ENCODE measurements around the gene FBXO17.
"Not testable (repeated sequence)": the region's sequence is repeated elsewhere in the genome, so short reads cannot be mapped to it uniquely, and the experiment has no call there.

Gene FBXO17

DNA sequence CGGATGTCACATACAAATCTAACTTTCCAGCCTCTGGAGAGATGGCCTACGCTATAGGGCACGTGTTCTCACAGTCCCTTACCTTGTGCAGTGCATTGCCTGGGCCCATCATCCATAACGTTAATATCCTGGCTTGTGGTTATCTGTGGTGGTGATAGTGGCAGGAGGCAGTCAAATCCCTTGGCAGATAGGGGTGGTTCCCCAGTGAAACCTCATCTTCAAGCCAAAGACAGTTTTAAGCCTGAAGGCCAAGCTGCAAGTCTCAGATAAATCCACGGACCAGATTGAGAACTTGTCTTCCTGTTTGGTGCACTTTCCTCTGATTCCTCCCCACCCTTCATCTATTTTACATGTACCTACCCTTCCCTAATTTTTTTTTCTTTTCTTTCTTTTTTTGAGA is 4.3 kb upstream of the FBXO17 start:
- no peak for DNase-seq

DNA sequence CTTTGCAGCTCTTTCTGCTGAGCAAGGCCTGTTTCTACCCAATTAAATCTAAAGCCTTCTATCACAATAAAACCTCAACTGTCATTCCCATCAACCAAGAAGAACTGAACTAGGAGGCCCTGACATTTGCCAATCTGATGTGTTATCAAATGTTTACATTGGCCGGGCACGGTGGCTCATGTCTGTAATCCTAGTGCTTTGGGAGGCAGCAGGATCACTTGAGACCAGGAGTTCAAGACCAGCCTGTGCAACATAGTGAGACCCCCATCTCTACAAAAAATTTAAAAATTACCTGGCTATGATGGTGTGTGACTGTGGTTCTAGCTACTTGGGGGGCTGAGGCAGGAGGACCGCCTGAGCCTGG is 2.8 kb upstream of the FBXO17 start:
- DNase-seq: no peak

DNA sequence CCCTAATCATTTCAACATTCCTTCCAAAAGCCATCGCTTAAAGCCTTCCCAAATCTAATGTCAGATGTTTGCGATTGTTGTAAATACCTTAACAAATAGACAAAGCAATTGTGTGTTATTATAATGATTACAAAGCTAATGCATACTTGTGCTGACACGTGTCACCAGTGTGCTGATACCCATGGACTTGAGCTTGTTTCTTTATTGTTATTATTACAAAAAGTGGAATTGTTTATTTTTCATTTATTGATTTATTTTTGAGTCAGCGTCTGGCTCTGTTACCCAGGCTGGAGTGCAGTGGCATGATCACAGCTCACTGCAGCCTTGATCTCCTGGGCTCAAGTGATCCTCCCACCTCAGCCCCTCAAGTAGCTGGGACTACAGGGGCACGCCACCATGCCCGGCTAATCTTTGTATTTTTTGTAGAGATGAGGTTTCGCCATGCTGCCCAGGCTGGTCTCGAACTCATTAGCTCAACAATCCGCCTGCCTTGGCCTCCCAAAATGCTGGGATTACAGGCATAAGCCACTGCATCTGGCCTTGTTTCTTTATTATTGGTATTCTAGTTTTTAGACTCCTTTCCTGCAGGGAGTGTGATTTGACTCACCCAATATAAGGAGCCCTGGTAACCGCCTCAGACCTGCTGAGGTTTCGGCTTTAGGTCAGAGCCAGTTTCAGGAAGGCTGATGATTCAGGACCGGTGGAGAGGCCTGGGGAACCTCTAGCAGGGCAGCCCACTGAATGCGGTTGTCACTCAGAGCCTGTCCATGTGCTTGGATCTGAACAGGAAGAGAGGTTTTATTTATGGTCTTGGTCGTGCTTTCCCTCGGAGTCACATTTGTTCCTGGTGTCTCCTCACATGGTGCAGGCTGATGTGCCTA is 2.1 kb upstream of the FBXO17 start:
- no peak for DNase-seq

DNA sequence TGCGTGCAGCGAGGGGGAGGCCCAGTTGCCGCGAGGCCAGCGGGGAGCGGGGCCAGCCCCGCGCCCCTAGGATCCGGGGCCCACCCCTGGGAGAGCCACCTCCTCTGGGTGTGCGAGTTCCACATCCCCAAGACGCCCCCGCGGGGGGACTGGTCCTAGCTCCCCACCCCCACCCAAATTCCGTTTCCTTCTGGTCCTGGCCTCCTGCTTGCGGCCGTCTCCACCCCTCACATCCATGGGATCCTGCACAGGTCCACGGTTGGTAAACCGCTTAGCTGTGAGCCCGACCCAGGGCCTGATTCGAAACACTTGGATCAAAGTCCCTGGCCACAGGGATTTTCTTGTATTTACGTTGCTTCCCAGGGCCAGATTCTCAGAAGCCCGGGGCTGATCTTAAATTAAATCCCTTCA is 324 bp upstream of the FBXO17 start:
- no peak for DNase-seq

DNA sequence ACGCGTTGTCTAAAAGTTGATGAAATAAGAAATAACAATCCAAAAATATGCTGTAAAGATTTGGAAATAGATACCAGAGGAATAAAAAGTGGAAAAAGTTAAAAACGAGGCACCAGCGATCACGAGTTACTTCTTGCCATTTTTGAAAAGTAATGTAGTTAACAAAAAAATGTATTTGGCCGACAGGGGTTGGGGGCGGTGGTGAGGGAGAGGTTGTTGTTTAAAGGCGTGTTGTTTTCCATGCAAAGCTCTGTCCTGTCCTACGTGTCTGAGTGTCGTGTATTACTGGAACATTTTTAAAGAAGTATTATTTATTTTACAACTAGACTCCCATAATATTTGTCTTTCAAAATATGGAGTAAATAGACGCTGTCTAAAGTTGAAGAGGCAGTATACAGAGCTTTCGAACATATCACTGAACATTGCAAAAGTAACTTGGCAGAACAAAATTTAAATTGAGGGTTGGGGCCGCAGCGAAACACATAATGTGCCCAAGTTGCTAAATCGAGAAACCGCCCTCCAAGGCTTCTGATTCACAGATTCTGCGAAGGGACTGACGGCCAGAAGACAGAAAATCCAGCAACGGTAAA is 823 bp downstream of the FBXO17 start:
- DNase-seq: no peak

DNA sequence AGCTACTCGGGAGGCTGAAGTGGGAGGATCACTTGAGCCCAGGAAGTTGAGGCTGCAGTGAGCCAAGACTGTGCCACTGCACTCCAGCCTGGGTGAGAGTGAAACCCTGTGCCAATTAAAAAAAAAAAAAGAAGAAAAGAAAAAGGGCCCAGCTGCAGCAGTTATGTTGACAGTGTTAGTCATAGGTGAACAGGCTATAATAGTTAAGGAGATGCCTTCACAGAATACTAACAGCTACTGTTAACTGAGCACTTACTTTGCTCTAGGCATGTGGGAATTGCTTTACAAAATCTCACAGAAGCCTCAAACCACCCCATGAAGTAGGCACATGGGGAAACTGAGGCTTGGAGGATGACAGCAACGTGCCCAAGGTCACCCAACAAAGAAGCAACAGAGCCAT is 3.9 kb downstream of the FBXO17 start:
- no peak for DNase-seq

DNA sequence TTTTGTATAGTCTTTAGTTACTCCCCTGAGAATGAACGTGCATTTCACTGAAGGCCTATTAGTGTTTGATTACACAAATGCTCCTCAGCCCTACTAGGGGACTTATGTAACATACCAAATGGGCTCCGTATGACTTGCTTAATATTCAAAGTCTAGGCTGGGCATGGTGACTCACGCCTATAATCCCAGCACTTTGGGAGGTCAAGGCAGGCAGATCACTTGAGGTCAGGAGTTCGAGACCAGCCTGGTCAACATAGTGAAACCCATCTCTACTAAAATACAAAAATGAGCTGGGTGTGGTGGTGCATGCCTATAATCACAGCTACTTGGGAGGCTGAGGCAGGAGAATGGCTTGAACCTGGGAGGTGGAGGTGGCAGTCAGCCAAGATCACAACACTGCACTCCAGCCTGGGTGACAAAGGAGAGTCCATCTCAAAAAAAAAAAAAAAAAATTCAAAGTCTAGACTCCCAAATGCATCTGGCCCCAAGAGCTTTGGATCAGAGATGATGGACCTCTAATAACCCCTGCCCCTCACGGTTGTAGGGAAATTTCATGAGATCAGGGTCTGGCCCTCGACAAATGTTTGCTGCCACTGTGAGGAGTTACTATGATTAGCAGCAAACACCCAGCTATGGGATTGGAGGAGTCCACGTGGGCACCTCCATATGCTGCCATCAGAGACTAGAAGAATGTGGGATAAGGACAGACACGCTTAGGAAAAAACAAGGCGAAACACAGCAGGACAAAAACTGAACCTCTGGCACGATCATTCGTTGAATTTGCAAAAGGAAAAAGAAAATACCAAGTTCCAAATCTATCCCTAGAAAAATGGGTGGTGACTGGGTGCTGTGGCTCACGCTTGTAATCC is 4.6 kb downstream of the FBXO17 start:
- no peak for DNase-seq

DNA sequence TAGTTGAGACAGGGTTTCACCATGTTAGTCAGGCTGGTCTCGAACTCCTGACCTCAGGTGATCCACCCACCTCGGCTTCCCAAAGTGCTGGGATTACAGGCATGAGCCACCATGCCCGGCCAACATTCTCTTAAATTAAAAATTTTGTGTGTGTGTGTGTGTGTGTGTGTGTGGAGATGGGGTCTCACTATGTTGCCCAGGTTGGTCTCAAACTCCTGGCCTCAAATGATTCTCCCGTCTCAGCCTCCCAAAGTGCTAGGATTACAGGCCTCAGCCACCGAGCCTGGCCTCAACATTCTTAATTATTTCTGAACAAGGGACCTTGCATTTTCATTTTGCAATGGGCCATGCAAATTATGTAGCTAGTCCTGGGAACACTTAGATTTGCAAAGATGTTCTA is 9.4 kb downstream of the FBXO17 start:
- DNase-seq: not testable (repeated sequence)

DNA sequence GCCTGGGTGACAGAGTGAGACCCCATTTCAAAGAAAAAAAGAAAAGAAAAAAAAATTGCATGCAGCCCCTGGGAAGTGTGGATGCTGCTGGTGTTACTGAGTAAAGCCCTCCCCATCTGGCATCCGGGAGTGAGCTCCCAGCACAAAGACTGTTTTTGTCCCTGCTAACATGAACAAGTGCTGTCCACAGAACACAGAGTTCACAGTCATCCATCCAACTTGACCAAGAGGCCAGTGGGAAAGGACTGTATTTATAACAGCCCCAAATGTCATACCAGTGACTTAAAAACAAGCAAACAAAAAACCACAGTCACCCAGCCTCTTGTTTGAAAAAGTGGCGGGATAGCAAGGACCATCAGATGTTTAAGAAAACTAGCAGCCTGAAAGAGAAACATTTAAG is 10.8 kb downstream of the FBXO17 start:
- DNase-seq: no peak

DNA sequence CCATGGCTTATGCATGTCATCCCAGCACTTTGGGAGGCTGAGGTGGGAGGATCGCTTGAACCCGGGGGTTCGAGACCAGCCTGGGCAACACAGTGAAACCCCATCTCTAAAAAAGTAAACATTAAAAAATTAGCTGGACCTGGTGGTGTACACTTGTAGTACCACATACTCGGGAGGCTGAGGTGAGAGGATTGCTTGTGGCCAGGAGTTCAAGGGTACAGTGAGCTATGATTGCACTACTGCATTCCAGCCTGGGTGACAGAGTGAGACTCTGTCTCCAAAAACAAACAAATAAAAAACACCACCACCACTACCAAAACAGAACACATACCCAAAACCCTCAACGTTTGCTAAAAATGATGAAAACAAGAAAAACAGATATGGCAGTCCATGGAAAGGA is 15.9 kb downstream of the FBXO17 start:
- DNase-seq: no peak

DNA sequence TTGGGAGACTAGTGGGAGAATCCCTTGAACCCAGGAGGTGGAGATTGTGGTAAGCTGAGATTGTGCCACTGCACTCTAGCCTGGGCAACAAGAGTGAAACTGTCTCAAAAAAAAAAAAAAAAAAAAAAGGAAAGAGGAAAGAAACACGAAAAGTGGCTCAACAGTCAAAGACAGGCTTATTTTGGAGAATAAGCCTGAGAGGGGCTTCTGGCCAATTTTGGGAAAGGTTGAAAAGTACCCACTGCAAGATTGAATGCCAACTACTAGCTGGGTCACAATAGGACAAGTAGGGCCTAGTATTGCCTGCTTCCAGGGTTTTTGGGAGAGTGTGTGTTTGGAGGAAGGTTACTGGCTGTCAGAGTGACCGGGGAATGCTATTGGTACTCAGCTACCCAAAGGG is 17.2 kb downstream of the FBXO17 start:
- DNase-seq: no peak

DNA sequence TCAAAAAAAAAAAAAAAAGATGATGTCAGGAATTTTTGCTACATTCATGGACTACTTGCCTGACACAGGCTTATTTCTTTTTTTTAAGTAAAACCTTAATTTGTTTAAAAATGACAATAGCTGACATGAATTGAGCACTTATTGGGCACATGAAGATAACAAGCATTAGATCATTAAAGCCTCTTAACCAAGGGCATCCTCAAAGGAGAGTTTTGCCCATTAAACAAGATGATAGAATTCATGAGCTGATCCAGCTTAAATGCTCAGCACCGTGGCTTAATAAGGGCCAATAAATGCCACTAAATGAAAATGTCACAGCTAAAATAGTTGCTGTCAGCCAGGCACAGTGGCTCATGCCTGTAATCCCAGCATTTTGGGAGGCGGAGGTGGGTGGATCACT is 19.3 kb downstream of the FBXO17 start:
- DNase-seq: no peak

DNA sequence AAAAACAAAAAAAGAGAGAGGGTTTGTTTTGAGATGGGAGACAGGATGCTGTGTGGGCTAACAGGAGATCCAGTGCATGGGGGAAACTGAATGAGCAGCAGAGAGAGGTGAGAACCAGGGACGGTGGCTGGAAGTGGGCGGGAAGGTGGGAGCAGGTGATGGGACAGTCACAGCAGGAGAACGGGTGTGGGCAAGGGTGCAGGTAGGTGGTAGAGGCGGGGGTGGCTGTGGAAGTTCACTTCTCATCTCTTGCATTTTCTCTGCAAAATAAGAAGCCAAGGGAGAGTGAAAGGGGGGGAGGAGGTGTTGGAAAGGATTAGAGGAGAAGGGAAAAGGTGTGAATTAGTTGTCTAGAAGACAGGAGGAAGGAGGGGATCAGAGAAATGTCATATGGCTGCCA is 21.9 kb downstream of the FBXO17 start:
- DNase-seq: no peak

DNA sequence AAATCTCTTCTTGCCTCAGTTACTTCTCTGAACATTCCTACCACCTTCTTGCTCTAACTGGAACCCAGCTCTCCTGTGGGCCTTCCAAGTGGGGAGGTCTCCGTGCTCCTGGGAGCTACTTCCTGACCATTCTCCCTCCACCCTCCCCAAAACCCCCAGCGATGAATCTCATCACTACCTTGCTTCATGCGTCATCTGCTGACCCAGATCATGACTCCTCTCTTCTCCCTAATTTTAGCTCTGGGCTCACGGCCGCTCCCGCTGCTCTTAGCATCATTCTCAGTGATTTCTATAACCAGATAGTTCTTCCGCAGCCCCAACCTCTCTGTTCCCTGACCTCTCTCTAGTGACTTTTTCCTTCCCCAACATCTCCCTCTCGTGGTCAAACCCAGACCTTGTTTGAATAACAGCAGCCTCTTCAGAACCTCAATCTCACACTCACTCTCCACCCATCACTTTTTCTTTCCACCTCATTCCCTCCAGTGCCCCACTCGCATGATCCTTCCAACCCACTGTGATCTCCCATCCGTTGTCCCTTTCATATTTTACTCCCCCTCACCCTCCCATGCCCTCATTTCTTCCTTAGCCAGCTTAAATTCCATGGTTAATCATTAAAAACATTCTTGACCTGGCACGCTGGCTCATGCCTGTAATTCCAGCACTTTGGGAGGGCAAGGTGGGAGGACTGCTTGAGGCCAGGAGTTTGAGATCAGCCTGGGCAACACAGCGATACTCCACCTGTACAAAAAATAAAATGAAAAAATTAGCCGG is 23.0 kb downstream of the FBXO17 start:
- DNase-seq: peak; percentile 24

DNA sequence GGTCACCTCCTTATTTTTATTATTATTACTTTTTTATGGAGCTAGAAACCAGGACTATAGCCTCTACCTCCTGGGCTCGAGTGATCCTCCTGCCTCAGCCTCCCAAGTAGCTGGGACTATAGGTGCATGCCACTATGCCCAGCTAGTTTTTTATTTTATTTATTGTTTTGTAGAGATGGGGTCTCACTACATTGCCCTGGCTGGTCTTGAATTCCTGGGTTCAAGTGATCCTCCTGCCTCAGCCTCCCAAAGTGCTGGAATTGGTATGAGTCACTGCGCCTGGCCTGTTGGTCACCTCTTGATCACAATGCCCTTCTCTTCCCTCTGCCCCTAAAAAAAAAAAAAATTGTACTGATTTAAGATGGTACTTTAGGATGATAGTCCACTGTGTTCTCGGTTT is 24.4 kb downstream of the FBXO17 start:
- no peak for DNase-seq

DNA sequence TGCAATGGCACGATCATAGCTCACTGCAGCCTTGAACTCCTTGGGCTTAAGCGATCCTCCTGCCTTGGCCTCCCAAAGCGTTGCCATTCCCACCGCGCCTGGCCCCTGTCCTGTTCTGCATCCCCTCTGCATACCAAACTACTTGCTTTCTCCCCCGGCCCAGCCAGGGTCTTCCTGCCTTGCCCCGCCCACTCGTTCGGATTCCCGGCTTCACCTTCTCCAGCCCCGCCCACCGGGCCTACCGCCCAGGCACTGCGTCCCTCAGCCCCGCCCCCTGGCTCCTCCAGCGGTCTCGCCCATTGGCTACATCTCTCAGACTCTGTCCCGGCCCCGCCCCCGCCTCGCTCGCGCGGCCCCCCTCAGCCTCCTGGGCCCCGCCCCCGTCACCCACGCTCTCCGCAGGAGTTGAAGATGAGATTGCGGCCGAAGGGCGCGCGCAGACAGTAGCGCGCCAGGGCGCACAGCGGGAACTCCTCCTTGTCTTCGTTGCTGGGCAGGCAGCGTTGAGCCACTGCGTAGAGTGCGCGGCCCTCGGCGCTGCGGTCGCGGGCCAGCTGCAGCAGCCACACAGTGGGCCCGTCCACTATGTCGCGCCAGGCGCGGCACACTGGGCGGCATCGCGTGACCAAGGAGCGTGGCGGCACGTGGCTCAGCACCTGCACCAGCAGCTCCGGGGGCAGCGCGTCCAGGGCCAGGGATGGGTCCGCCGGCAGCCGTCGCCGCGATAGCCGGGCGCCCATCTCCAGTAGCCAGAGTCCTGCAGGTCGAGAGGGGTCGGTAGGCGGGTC is 25.8 kb downstream of the FBXO17 start:
- DNase-seq: peak; percentile 32

DNA sequence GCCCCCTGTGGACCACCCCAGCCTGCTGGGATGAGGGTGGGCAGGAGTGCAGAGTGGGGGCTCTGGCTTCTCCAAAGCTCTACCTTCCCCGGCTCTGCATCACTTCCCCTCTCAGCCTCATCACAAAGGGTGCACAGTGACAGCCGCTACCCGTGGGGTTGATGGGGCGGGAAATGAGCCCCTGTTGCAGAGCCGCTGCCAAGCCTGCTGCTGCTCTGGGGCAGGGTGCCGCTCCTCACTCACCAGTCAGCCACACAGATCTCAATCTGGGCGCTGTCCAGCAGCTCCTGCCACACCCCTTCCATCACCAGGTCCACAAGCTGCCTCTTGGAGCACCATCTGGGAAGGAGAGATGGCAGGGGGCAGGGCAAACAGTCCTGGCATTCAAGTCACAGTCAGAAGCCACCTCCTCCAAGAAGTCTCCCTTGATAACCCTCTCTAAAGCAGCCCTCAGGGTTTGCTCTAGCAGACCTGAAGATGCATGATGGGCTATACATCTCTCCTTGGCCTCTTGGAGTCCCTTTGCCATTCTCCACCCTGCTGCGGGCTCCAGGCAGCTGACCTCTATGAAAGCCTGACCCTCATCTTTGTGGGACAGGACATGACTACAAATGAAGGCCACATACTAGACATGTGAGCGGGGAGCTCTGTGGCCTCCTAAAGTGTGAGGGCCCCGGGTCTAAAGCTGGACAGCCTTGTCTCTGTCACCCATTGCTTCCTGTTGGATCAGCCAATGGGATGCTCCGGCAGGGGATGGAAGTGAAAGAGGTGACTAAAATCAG is 29.1 kb downstream of the FBXO17 start:
- DNase-seq: no peak

DNA sequence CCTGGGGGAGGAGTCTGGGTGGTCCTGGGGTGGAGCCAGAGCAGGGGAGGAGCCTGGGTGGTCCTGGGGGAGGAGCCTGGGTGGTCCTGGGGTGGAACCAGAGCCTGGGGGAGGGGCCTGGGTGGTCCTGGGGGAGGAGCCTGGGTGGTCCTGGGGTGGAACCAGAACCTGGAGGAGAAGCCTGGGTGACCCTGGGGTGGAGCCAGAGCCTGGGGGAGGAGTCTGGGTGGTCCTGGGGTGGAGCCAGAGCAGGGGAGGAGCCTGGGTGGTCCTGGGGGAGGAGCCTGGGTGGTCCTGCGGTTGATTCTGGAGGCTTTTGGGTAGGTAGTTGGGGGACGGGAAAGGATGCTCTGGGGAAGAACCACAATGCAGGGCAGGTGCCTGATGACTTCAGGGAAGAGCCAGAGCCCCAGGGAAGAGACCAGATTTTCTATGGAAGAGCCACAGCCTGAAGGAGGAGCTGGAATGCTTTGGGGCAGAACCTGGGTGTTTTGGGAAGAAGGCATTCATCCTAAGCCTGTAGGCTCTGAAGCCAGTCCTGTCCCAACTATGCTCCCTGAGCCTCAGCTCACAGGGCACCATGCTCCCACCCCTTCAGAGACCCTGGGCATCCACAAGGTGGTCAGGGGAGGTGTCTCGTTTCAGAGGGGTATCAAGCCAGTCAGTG is 29.8 kb downstream of the FBXO17 start:
- DNase-seq: no peak

DNA sequence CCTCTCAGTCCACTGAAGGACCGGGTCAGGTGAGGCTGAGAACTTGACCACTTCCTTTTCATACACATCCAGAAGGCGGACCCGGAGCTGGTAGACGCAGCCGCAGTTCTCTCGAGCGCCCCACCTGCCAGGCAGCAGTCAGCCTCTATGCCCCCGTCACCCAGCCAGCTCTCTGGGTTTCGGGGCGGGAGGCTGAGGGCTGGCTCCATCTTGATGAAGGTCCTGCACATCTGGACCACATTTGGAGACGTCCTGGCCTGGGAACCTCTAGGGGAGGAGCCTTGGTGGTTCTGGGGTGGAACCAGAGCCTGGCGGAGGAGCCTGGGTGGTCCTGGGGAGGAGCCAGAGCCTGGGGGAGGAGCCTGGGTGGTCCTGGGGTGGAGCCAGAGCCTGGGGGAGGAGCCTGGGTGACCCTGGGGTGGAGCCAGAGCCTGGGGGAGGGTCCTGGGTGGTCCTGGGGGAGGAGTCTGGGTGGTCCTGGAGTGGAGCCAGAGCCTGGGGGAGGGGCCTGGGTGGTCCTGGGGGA is 30.5 kb downstream of the FBXO17 start:
- DNase-seq: peak; percentile 7

DNA sequence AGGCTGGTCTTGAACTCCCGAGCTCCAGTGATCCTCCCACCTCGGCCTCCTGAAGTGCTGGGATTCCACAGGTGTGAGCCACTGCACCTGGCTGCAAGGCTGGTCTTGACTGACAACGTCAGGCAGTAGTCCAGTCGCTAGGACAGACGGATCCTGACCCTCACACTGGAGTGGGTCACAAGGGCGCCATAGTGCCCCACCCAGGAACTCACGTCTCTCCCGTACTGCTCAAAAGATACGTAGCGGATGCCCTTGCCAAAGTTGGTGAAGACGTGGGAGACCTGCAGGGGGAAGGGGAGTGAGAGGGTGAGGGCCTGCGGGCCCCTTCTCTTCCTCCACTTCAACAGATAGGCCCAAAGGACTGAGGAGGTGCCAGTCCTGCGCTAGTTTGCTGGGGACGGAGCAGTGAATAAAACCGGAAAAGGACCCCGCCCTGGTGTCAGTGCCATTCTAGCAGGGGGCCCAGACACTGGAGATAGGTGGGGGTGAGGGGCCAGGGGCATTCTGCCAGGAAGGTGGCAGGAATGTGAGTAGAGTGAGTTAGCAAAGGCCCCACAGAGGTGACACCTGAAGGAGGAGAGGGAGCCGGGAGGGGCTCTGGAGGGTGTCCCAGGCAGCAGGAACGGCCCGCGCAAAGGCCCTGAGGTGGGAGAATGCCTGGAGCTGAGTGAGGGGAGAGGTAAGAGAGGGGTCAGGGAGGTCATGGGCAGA is 32.9 kb downstream of the FBXO17 start:
- no peak for DNase-seq
